HG03039 (cell line): ENCODE results near the gene FDX1.
A peak's percentile ranks its signal among the peaks of the same experiment; 100 is the strongest.
"Not testable (repeated sequence)": the region's sequence is repeated elsewhere in the genome, so short reads cannot be mapped to it uniquely, and the experiment has no call there.

Experiments used
- ATAC-seq: cut with Tn5 transposase; IDR thresholded peaks from one replicate; pipeline ENCODE4 v1.9.1; 2021; ENCODE audit warnings: mild to moderate bottlenecking, moderate library complexity; ENCODE audit not compliant: unreplicated experiment

FDX1 gene, protein sequence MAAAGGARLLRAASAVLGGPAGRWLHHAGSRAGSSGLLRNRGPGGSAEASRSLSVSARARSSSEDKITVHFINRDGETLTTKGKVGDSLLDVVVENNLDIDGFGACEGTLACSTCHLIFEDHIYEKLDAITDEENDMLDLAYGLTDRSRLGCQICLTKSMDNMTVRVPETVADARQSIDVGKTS

DNA sequence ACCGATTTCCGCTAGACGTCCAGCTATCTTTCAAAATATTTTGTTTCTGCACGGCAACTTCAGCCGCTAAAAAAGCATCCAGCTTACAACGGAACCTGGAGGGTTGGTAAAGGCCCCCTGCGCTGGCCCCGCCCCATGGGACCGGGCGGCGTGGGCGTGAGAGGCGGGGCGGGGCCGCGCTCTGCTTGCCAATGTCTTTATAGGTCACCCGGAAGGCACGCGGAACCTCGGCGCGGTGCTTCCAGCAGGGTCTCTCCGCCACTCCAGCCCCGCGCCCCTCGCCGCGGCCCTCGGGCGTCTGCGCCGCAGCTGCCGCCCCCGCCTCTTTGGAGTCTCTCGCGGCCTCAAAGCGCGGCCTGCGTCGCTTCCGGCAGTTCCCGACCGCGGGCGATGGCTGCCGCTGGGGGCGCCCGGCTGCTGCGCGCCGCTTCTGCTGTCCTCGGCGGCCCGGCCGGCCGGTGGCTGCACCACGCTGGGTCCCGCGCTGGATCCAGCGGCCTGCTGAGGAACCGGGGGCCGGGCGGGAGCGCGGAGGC, at the start of gene FDX1:
Gene FDX1 (plus strand): TSS at position 218 of the 536 bp plus-strand sequence. CDS start 173 bp downstream, at position 391.
- peak; percentile 84 for ATAC-seq

DNA sequence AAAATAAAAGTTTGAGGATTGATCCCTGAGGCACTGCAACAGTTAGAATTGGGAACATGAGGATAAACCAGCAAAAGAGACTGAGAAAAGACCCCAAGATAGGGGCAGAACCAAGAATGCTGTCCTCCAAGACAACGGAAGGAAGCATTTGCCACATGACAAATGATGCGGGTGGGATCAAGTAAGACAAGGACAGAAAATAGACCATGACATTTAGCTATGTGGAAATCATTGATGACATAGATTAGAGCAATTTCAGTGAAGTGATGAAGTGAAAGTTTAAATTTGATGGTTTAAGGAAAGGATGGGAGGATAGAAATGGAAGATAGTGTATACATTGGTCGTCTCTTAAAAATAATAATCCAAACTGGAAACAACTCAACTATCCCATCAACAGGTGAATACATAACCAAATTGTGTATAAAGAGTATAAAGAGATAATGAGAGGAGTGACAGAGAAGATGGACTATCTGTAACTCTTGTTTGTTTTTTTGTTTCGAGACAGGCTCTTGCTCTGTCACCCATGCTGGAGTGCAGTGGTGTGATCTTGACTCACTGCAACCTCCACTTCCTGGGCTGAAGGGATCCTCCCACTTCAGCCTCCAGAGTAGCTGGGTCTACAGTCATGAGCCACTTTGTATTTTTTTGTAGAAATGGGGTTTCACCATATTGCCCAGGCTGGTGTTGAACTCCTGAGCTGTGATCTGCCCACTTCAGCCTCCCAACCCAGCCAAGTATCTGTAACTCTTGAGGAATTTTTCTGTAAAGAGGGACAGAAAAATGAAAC, 48.7 kb upstream of the FDX1 start:
- ATAC-seq, result no peak

- ATAC-seq, result not testable (repeated sequence)
These were observed 41.5 kb upstream of the FDX1 start for GRCh38 chr11:110388231-110388630.

DNA sequence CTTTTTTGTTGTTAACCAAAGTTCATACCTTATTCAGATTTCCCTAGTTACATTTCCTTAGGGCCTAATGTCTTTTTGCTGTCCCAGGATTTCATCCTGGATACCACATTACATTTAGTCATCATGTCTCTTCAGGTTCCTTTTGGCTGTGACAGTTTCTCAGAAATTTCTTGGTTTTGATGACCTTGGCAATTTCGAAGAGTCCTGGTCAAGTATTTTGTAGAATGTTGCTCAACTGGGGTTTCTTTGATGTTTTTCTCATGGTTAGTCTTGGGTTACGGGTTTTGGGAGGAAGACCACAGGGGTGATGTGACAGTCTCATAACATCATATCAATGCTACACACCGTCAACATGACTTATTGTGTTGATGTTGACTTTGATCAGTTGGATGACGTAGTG, 39.8 kb upstream of the FDX1 start:
- no peak for ATAC-seq

- ATAC-seq, result no peak
These were observed 37.7 kb upstream of the FDX1 start for GRCh38 chr11:110392056-110392455.

DNA sequence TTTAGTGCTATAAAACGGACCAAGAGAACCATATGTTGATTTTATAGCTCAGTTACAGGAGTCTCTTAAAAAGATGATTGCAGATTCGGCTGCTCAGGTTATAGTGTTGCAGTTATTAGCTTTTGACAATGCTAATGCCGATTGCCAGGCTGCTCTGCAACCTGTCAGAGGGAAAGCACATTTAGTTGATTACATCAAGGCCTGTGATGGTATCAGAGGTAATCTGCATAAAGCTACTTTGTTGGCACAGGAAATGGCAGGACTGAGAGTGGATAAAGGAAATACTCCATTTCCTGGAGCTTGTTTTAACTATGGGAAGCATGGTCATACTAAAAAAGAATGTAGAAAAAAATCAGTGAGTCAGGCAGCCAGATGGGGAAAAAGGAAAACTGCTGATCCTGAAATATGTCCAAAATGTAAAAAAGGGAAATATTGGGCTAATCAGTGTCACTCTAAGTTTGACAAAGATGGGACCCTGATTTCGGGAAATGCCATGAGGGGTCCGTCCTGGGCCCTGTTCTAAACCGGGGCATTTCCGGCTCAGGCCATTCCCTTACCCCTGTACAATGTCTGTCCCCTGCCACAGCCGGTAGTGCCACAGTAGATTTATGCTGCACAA, 32.0 kb upstream of the FDX1 start:
- ATAC-seq, result not testable (repeated sequence)

- not testable (repeated sequence) for ATAC-seq
These were observed 26.2 kb upstream of the FDX1 start for GRCh38 chr11:110403585-110403984.

DNA sequence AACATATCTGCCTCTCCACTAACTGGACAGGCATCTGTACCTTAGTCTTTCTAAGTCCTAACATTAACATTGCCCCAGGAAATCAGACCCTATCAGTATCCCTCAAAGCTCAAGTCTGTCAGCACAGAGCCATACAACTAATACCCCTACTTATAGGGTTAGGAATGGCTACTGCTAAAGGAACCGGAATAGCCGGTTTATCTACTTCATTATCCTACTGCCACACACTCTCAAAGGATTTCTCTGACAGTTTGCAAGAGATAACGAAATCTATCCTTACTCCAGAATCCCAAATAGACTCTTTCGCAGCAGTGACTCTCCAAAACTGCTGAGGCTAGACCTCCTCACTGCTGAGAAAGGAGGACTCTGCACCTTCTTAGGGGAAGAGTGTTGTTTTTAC, 24.1 kb upstream of the FDX1 start:
- ATAC-seq, result not testable (repeated sequence)

- ATAC-seq, result no peak
These were observed 22.4 kb upstream of the FDX1 start for GRCh38 chr11:110407315-110407714.

- ATAC-seq, result no peak
These were observed 20.6 kb upstream of the FDX1 start for GRCh38 chr11:110409174-110409573.

DNA sequence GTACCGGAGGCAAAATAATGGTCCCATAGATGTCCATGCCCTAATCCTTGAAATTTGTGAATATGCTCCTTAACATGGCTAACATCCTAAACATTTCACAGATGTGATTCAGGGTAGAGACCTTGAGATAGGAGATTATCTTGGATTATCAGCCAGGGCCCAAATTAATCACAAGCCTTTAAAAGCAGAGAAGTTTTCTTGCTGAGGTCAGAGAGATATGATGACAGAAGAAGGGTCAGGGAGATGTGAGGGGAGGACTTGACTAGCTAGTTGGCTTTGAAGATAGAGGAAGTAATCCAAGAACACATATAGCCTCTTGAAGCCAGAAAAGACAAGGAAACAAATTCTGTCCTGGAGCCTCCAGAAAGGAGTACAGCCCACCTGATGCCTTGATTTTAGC, 19.1 kb upstream of the FDX1 start:
- no peak for ATAC-seq

DNA sequence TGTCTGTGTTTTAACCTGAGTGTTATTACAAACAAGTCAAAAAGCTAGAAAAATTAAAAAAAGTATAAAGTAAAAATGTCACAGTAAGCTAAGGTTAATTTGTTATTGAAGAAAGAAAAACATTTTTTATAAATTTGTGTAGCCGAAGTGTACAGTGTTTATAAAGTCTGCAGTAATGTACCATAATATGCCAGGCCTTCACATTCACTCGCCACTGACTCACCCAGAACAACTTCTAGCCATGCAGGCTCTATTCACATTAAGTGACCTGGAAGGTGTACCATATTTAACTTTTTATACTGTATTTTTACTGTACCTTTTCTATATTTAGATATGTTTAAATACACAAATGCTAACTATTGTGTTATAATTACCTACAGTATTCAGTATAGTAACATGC, 14.7 kb upstream of the FDX1 start:
- no peak for ATAC-seq

DNA sequence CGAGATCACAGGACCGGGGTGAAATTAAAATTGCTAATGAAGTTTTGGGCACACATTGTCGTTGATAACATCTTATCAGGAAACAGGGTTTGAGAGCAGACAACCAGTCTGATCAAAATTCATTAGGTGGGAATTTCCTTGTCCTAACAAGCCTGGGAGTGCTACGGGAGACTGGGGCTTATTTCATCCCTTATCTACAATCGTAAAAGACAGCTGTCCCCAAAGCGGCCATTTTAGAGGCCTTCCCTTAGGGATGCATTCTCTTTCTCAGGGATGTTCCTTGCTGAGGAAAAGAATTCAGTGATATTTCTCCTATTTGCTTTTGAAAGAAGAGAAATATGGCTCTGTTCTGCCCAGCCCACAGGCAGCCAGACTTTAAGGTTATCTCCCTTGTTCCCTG, 8.1 kb upstream of the FDX1 start:
- ATAC-seq, result not testable (repeated sequence)

GRCh38 chr11:110422306-110422905, 7.3 kb upstream of the FDX1 start:
- no peak for ATAC-seq

DNA sequence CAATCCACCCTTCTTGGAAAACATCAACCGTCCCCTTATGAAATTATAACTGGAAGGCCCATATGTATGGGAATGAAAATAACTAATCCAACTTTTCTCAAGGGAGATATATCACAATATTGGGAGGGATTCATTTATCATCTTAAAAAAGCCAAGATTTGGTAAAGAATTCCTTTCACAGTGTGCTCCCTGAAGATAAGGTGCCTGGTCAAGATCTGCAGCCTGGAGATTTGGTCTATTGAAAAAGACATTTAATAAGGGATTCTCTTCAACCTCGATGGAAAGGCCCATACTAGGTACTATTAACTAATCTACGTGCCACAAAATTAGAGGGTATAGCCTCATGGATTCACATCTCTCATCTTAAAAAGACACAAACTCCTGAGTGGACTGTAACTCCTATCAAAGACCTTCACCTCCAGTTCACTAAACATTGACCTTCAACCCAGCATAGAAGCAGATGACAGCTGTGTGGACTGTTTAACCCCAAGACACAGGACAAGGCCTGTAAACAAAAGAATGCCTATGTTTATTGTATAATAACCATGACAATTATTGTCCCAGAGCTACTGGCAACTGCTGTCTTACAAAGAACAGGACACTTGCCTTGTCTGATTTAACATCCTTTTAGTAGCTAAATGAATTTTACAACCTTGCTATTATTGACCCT, 4.8 kb upstream of the FDX1 start:
- no peak for ATAC-seq

- no peak for ATAC-seq
These were observed 3.8 kb upstream of the FDX1 start for GRCh38 chr11:110425751-110426545.

- no peak for ATAC-seq
These were observed 1.7 kb upstream of the FDX1 start for GRCh38 chr11:110428040-110428439.

- ATAC-seq, result no peak
These were observed 605 bp upstream of the FDX1 start for GRCh38 chr11:110428956-110429730.
